ENCODE results near the gene LAPTM5. TPM values are rescaled to one million over a fixed set of nuclear protein-coding genes. Genes with fewer than 3 reads are reported as not detected.

Gene LAPTM5
- total and polyA plus RNA-seq, 10 of the 15 experiments (the other 5 are each of a cell fraction or from before 2014, with no cell fraction given): 24.1 to 1,034 (median 687) TPM

DNA sequence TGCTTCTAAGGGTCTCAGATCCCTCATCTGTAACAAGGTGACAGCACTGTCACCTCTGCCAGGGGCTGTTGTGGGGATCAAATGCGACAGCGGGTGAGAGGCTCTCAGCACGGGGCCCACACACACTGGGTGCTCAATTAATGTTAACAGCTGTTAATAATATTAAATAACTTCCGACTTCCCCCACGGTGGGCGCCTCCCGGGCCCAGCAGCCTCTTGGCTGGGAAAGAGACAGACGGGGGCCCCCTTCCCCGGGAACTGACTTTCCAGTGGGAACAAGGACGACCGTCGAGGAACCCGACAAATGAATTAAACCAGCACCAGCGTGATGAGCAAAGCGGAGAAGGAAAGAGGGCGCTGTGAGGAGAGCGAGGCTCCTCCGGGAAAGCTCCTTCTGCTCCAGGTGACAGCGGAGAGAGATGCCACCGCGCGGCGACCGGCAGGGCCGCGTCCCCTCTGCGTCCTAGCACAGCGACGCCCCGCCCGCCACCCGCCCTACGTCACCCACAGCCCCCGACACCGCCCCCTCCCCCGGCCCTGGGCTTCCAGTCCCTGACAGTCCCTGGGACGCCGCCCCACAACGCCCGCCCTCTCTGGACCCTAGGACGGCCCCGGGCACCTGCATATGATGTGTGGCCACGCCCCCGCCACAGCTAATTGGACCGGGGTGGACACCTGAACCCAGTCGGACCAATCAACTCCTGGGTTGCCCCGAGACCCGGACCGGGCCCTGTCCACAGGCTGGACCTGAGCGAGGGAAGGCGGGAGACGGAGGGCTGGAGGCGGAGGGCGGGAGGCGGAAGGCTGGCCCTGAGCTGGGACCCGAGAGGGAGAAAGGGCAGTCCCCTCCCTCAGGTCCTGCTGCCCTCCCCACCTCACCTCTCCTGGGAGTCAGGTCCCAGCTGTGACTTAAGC lies 72.4 kb downstream of the LAPTM5 start:
- no peak for TF ChIP-seq ZBED1 (IDR thresholded peaks at IDR 0.05; ENCODE audit: borderline replicate concordance)
- no peak for TF ChIP-seq BMI1 (IDR thresholded peaks at IDR 0.05; ENCODE audit: borderline replicate concordance)
- TF ChIP-seq, protein P1, sequence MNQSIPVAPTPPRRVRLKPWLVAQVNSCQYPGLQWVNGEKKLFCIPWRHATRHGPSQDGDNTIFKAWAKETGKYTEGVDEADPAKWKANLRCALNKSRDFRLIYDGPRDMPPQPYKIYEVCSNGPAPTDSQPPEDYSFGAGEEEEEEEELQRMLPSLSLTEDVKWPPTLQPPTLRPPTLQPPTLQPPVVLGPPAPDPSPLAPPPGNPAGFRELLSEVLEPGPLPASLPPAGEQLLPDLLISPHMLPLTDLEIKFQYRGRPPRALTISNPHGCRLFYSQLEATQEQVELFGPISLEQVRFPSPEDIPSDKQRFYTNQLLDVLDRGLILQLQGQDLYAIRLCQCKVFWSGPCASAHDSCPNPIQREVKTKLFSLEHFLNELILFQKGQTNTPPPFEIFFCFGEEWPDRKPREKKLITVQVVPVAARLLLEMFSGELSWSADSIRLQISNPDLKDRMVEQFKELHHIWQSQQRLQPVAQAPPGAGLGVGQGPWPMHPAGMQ (IDR thresholded peaks at IDR 0.05; ENCODE audit: borderline replicate concordance): no peak
- TF ChIP-seq POLR2AphosphoS5 (IDR thresholded peaks at IDR 0.05; ENCODE audit: low read length): no peak
- TF ChIP-seq JUND (IDR thresholded peaks at IDR 0.05; ENCODE audit: low read depth, low read length): no peak
- H3K79me2 ChIP-seq (ENCODE audit: control insufficient read depth, insufficient read depth, low read length): no peaks in the 10 kb centered on the region
- no peak overlapping the region for H3K9ac ChIP-seq (ENCODE audit: control insufficient read depth, insufficient read depth, low read length)
- no peaks in the 10 kb centered on the region for H4K20me1 ChIP-seq (ENCODE audit: control insufficient read depth, insufficient read depth)
- no peak for FAIRE-seq
- H3K27ac ChIP-seq (ENCODE audit: control insufficient read depth, insufficient read depth): no peak overlapping the region
- H3K4me3 ChIP-seq: no peak overlapping the region
- H3K9me3 ChIP-seq (replicated peaks; ENCODE audit: control insufficient read depth, insufficient read depth, low read length): no peaks in the 10 kb centered on the region; the same call in 2 of the 3 replicates
- ATAC-seq: no peak
- H3K4me2 ChIP-seq (ENCODE audit: control insufficient read depth, insufficient read depth): no peak overlapping the region
- no peak for DNase-seq (ENCODE audit: low read depth, low spot score)
- SMC1A ChIA-PET (ENCODE audit: uncharacterized antibody, unreplicated experiment): no interaction called here
- RAD21 ChIA-PET (ENCODE audit: unreplicated experiment): no interaction called here
- in situ Hi-C loops (cut with MboI): no loop called here
- peaks cover 4 to 5% of the 10 kb centered on the region in 2 experiments; a peak in 2 of 4 replicates for H3K27me3 ChIP-seq (replicated peaks in 1 of 2; ENCODE audit: control insufficient read depth in 2 of 2, insufficient read depth in 2 of 2, low read length in 1 of 2)
- CTCF ChIA-PET: interaction anchor here (1.0 kb wide), 1 partner anchor 10 kb away, joined by 3 read pairs; no protein-coding TSS in a partner anchor
- WGBS (ENCODE audit: insufficient coverage, insufficient replicate concordance, low lambda C conversion rate, missing lambda C conversion rate): 30% methylated on average over 31 of the region's 56 CpGs
- POLR2A ChIA-PET: no interaction called here
- no peak overlapping the region for H2AFZ ChIP-seq (ENCODE audit: control insufficient read depth, low read depth, low read length)
- intact Hi-C loops (cut with micrococcal nuclease; ENCODE audit: unreplicated experiment): no loop called here
- no peaks in the 10 kb centered on the region for H3K36me3 ChIP-seq (ENCODE audit: control insufficient read depth in 2 of 2, insufficient read depth in 2 of 2, low read length in 1 of 2)
- H3K4me1 ChIP-seq (ENCODE audit: control insufficient read depth, insufficient read depth, low read length): no peaks in the 10 kb centered on the region
- no TSS peak for BruUV-seq (replicated peaks)

All from GM12878 (cell line).